Measurements from ENCODE around the gene CAND1. TPM values are rescaled to one million over a fixed set of nuclear protein-coding genes. Genes with fewer than 3 reads are reported as not detected.

CAND1 gene
- total RNA-seq, 1 donor from 2014 or later, result 70.4 TPM

DNA sequence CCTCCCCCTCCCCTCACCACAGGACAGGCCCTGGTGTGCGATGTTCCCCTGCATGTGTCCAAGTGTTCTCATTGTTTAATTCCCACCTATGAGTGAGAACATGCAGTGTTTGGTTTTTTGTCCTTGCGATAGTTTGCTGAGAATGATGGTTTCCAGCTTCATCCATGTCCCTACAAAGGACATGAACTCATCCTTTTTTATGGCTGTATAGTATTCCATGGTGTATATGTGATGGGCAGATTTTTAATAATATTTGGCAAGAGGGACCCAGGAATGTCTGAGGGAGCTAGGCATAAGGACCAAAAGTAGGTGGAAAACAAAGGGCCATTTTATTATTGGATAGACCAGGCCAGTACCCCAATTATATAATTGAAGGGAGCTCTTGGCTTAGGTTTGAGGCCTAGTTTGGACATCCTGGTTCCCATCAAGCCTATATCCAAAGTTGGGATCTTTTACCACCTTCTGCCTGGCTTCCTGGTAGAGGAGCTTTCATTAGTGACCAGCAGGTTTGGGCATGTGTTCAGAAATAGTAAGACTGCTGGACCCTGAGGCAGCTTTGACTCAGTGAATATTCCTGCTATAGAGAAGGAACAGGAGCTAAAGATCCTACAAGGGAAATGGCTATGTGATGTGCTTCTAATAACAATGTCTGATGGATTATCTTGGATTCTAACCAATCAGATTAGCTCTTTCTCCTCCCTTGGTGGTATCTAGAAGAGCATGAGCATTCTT is 76.0 kb downstream of the CAND1 start:
- H3K27me3 ChIP-seq (ENCODE audit: control insufficient read depth, insufficient read depth, low read length), result no peaks in the 10 kb centered on the region
- DNase-seq (ENCODE audit: low read depth), result no peak
- TF ChIP-seq, protein P1, sequence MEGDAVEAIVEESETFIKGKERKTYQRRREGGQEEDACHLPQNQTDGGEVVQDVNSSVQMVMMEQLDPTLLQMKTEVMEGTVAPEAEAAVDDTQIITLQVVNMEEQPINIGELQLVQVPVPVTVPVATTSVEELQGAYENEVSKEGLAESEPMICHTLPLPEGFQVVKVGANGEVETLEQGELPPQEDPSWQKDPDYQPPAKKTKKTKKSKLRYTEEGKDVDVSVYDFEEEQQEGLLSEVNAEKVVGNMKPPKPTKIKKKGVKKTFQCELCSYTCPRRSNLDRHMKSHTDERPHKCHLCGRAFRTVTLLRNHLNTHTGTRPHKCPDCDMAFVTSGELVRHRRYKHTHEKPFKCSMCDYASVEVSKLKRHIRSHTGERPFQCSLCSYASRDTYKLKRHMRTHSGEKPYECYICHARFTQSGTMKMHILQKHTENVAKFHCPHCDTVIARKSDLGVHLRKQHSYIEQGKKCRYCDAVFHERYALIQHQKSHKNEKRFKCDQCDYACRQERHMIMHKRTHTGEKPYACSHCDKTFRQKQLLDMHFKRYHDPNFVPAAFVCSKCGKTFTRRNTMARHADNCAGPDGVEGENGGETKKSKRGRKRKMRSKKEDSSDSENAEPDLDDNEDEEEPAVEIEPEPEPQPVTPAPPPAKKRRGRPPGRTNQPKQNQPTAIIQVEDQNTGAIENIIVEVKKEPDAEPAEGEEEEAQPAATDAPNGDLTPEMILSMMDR (IDR thresholded peaks at IDR 0.05; ENCODE audit: insufficient read depth, low read length, poor library complexity, severe bottlenecking), result no peak
- H3K36me3 ChIP-seq (ENCODE audit: control insufficient read depth, insufficient read depth, low read length), result no peaks in the 10 kb centered on the region
- H3K4me3 ChIP-seq (ENCODE audit: low read depth, low read length), result no peak overlapping the region

DNA sequence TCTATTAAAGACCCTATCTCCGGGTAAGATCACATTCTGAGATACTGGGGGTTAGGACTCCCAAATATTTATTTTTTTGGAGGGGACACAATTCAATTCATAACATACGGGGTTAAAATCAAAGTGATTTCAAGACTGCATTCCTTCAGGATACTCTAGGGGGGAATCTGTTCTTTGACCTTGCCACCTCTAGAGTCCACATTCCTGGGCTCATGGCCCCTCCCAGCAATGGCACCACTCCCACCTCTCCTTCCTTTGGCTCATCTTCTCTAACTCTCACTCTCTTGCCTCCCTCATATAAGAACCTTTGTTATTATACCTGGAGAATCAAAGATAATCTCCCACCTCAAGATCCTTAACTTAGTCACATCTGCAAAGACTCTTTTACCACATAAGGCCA is 79.5 kb downstream of the CAND1 start:
- no peaks in the 10 kb centered on the region for H3K36me3 ChIP-seq (ENCODE audit: control insufficient read depth, insufficient read depth, low read length)
- no peak for DNase-seq (ENCODE audit: low read depth)
- no peak overlapping the region for H3K4me3 ChIP-seq (ENCODE audit: low read depth, low read length)
- no peaks in the 10 kb centered on the region for H3K27me3 ChIP-seq (ENCODE audit: control insufficient read depth, insufficient read depth, low read length)
- TF ChIP-seq, protein P1 (IDR thresholded peaks at IDR 0.05; ENCODE audit: insufficient read depth, low read length, poor library complexity, severe bottlenecking), result no peak

DNA sequence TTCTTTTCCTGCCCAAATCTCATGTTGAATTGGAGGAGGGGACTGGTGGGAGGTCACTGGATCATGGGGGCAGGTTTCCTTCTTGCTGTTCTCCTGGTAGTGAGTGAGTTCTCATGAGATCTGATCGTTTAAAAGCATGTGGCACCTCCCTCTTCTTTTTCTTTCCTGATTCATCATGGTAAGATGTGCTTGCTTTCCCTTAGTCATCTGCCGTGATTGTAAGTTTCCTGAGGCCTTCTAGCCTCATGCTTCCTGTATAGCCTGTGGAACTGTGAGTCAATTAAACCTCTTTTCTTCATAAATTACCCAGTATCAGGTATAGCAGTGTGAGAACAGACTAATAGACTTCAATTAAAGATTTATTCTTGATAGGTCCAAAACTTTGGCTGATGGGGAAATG is 83.5 kb downstream of the CAND1 start:
- DNase-seq (ENCODE audit: low read depth), result no peak
- TF ChIP-seq, protein P1 (IDR thresholded peaks at IDR 0.05; ENCODE audit: insufficient read depth, low read length, poor library complexity, severe bottlenecking), result no peak
- Histone ChIP-seq H3K27me3 (ENCODE audit: control insufficient read depth, insufficient read depth, low read length) (no peaks in the 10 kb centered on the region), H3K36me3 (ENCODE audit: control insufficient read depth, insufficient read depth, low read length) (no peaks in the 10 kb centered on the region), H3K4me3 (ENCODE audit: low read depth, low read length) (no peak overlapping the region)

DNA sequence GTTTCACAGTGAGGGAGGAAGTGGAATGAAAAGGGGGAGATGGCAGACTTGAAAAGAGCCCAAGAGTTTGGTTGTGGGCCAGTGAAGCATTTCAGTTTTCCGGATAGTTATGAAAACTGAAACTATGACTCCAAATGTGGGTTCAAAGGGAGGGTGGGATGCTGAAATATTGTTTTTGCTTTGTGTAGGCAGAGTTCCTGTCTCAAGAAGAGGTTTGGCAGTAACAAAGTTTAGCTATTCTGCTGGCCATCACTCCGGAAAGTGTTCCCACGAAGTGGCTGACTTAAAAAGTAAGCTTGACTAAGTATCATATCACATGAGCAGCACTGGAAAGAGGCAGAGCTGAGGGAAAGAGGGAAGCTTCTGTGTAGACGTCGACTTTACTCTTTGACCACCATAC is 85.2 kb downstream of the CAND1 start:
- H3K36me3 ChIP-seq (ENCODE audit: control insufficient read depth, insufficient read depth, low read length), result no peaks in the 10 kb centered on the region
- TF ChIP-seq, protein P1 (IDR thresholded peaks at IDR 0.05; ENCODE audit: insufficient read depth, low read length, poor library complexity, severe bottlenecking), result no peak
- no peak for DNase-seq (ENCODE audit: low read depth)
- no peak overlapping the region for H3K4me3 ChIP-seq (ENCODE audit: low read depth, low read length)
- H3K27me3 ChIP-seq (ENCODE audit: control insufficient read depth, insufficient read depth, low read length), result no peaks in the 10 kb centered on the region

DNA sequence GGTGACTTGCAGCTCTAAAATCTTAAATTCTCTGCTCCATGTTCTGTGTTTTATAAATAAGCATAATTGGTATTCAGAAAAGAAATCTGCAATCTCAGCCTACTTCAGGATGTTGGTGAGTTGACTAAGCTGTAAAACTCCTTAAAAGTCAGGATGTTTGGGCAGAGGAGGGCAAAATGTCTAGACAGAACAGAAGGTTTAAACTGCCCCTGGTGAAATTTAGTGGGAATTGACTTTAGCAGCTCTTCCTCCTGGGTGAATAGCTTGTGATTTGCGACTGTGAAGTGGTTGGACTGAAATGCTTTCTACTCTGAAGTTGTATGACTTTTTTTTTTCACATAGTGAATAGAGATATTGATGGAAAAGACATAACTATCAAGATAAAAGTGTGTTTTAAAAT is 85.8 kb downstream of the CAND1 start:
- Histone ChIP-seq H3K27me3 (ENCODE audit: control insufficient read depth, insufficient read depth, low read length) (no peaks in the 10 kb centered on the region), H3K4me3 (ENCODE audit: low read depth, low read length) (no peak overlapping the region), H3K36me3 (ENCODE audit: control insufficient read depth, insufficient read depth, low read length) (no peaks in the 10 kb centered on the region)
- TF ChIP-seq, protein P1 (IDR thresholded peaks at IDR 0.05; ENCODE audit: insufficient read depth, low read length, poor library complexity, severe bottlenecking), result no peak
- DNase-seq (ENCODE audit: low read depth), result no peak

All from kidney epithelial cell (primary cell).